Measurements from ENCODE around the gene PLA2G2F.

GRCh38 chr1:20093940-20094391 is 45.2 kb upstream of the PLA2G2F start:
- TF ChIP-seq, protein P1, sequence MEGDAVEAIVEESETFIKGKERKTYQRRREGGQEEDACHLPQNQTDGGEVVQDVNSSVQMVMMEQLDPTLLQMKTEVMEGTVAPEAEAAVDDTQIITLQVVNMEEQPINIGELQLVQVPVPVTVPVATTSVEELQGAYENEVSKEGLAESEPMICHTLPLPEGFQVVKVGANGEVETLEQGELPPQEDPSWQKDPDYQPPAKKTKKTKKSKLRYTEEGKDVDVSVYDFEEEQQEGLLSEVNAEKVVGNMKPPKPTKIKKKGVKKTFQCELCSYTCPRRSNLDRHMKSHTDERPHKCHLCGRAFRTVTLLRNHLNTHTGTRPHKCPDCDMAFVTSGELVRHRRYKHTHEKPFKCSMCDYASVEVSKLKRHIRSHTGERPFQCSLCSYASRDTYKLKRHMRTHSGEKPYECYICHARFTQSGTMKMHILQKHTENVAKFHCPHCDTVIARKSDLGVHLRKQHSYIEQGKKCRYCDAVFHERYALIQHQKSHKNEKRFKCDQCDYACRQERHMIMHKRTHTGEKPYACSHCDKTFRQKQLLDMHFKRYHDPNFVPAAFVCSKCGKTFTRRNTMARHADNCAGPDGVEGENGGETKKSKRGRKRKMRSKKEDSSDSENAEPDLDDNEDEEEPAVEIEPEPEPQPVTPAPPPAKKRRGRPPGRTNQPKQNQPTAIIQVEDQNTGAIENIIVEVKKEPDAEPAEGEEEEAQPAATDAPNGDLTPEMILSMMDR (IDR thresholded peaks at IDR 0.05), result no peak
- no peak for TF ChIP-seq POLR2A (IDR thresholded peaks at IDR 0.05)
- no peak for TF ChIP-seq EP300 (IDR thresholded peaks at IDR 0.05)

Measured in stomach (tissue), 4 donors.